Measurements from ENCODE around the gene HYAL3. TPM values are rescaled to one million over a fixed set of nuclear protein-coding genes. Genes with fewer than 3 reads are reported as not detected.

HYAL3 gene
- total RNA-seq, 2 donors from 2014 or later: 0.35 to 1.4 TPM

DNA sequence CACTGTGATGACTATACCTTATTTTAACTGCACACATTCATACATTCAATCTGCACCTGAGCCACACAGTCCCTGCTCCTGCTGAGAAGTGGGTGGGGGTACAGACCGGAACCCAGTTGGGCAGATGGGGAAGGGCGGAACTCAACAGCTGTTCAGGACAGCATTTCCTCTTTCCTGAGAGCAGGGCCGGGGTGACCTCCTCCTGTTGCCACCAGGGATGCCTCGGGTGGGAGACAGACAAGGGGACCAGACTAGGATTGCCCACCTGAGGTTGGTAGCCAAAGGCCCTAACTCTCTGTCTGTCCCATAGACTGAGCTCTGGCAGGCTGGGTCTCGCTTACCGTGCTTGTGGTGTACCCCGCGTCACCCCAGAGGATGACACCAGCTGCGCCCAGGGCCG lies 19.4 kb upstream of the HYAL3 start:
- H3K4me1 ChIP-seq (ENCODE audit: control insufficient read depth in 1 of 2, low read depth in 2 of 2): peaks cover 26 to 39% of the 10 kb centered on the region in 2 donors
- DNase-seq (ENCODE audit: low spot score) (no peak), ATAC-seq (ENCODE audit: insufficient number of reproducible peaks, low FRiP score, low read depth) (no peak)
- H3K9me3 ChIP-seq: no peaks in the 10 kb centered on the region
- peaks cover 4% of the 10 kb centered on the region for H3K36me3 ChIP-seq
- no peaks in the 10 kb centered on the region for H3K27me3 ChIP-seq (replicated peaks; ENCODE audit: insufficient read depth)
- no peak overlapping the region for H3K4me3 ChIP-seq
- no peak overlapping the region for H3K27ac ChIP-seq
- TF ChIP-seq CTCF (IDR thresholded peaks at IDR 0.05): no peak

- TF ChIP-seq CTCF (IDR thresholded peaks at IDR 0.05): no peak
- ATAC-seq (ENCODE audit: insufficient number of reproducible peaks, low FRiP score, low read depth) (no peak), DNase-seq (ENCODE audit: low spot score) (no peak)
- Histone ChIP-seq H3K36me3 (peaks cover 4% of the 10 kb centered on the region), H3K27ac (no peak overlapping the region), H3K4me1 (ENCODE audit: control insufficient read depth in 1 of 2, low read depth in 2 of 2) (peaks cover 26 to 39% of the 10 kb centered on the region in 2 donors), H3K9me3 (no peaks in the 10 kb centered on the region), H3K27me3 (replicated peaks; ENCODE audit: insufficient read depth) (no peaks in the 10 kb centered on the region), H3K4me3 (no peak overlapping the region)
Observed at GRCh38 chr3:50318163-50318562, 19.0 kb upstream of the HYAL3 start.

DNA sequence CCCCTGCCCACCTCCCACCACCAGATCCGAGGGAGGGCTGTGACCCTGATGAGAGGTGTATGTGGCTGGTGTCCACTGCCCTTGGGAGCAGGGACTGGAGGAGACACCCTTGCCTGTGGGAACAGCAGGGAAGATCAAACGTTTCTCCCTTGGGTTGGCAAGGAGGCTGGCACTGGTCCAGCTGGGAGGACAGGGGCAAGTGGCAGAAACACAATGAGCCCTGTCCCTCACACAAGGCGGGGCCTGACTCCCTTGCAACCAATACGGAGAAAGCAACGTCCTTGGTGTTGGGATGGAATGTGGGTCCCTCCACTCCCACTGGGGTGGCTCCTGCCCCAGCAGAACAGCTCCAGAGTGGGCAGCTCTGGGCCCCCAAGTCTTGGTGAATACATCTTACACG lies 18.1 kb upstream of the HYAL3 start:
- Histone ChIP-seq H3K36me3 (peaks cover 4% of the 10 kb centered on the region), H3K4me3 (no peak overlapping the region), H3K9me3 (no peaks in the 10 kb centered on the region), H3K27me3 (replicated peaks; ENCODE audit: insufficient read depth) (no peaks in the 10 kb centered on the region), H3K4me1 (ENCODE audit: control insufficient read depth in 1 of 2, low read depth in 2 of 2) (peaks cover 22 to 37% of the 10 kb centered on the region in 2 donors), H3K27ac (no peak overlapping the region)
- TF ChIP-seq CTCF (IDR thresholded peaks at IDR 0.05): no peak
- DNase-seq (ENCODE audit: low spot score): no peak
- ATAC-seq (ENCODE audit: insufficient number of reproducible peaks, low FRiP score, low read depth): no peak

DNA sequence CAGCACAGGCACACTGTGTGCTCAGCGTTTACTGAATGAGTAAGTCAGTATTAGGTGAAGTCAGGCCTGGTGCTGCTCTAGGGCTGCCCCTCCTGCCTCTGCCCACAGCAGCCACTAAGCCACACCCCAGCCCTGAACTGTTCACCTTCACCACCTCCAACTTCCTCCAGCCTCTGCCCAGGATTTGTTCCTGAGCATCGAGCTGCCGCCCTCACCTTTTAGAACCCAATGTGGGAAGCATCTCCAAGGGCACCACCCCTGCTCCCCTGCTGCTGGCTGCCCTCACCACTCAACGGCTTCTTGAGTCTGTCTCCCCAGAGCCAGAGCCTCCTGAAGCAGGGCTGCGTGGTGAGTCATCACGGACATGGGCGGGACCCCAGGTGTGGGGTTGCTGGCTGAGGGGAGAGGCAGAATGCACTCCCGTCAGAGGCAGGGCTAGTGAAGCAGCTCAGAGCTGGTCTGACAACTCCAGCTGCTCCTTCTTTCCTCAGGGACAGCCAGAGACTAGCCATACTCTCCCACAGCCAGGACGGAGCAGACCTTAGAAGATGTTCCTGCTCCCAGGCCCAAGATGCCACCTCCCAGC lies 17.5 kb upstream of the HYAL3 start:
- no peak for DNase-seq (ENCODE audit: low spot score)
- Histone ChIP-seq H3K4me1 (ENCODE audit: control insufficient read depth in 1 of 2, low read depth in 2 of 2) (peaks cover 18 to 31% of the 10 kb centered on the region in 2 donors), H3K9me3 (no peaks in the 10 kb centered on the region), H3K27me3 (replicated peaks; ENCODE audit: insufficient read depth) (no peaks in the 10 kb centered on the region), H3K27ac (no peak overlapping the region), H3K4me3 (no peak overlapping the region), H3K36me3 (peaks cover 4% of the 10 kb centered on the region)
- ATAC-seq (ENCODE audit: insufficient number of reproducible peaks, low FRiP score, low read depth): no peak
- no peak for TF ChIP-seq CTCF (IDR thresholded peaks at IDR 0.05)

DNA sequence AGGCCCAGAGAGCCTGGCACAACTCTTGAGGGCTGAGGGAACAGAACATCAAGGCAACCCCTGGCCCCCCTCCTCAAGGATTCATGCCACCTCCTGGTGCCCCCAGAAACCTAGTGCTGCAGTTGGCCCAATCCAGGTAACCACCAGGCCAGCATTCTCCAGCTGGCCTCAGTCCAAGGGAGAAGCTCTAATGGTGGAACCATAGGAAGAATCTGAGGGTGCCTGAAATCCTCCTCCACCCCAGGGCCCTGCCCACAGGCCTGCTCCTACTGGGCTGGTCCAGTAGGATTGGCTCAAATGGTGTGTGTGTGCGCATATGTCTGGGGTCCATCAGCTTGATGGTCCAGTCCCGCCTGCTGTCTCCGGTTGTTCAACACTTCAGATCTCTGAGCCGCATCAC lies 15.6 kb upstream of the HYAL3 start:
- no peak overlapping the region for H3K27ac ChIP-seq
- H3K36me3 ChIP-seq: peaks cover 4% of the 10 kb centered on the region
- no peaks in the 10 kb centered on the region for H3K27me3 ChIP-seq (replicated peaks; ENCODE audit: insufficient read depth)
- ATAC-seq (ENCODE audit: insufficient number of reproducible peaks, low FRiP score, low read depth) (no peak), DNase-seq (ENCODE audit: low spot score) (no peak)
- no peak for TF ChIP-seq CTCF (IDR thresholded peaks at IDR 0.05)
- H3K9me3 ChIP-seq: no peaks in the 10 kb centered on the region
- H3K4me3 ChIP-seq: no peak overlapping the region
- peaks cover 11 to 21% of the 10 kb centered on the region in 2 donors for H3K4me1 ChIP-seq (ENCODE audit: control insufficient read depth in 1 of 2, low read depth in 2 of 2)

Measured in thoracic aorta (tissue), 2 donors.